ENCODE measurements around the gene DNAH6.

DNA sequence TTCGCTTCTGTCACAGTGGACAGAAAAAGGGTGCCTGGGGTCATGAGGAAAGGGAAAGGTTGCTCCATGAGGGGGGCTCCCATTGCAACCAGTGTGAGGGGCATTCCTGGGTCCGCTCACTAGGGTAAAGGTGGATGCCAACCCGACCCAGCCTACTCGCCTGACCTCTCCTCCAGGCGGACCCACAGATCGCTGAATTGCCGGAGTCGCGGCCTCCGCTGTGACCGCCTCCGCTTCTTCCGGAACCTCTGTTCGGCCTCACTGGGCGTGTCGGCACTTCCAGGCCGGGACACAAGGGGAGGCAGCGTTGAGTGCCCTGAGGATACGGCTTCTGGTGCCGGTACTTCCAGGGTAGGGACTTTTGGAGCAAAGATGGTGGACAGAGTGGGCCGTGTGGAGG lies 307.5 kb downstream of the DNAH6 start:
- no peak for TF ChIP-seq ZNF274 (IDR thresholded peaks at IDR 0.05; ENCODE audit: low read depth, low read length)
- no peak for TF ChIP-seq YY1 (IDR thresholded peaks at IDR 0.05; ENCODE audit: insufficient read depth, insufficient read length)
- TF ChIP-seq SUZ12 (IDR thresholded peaks at IDR 0.05; ENCODE audit: extremely low read depth, insufficient read depth, insufficient read length), result no peak

Measured in NT2/D1 (cell line).